DND-41 (cell line): Measurements from ENCODE around the gene OPRL1.

Experiments
- EZH2 ChIP-seq: IDR thresholded peaks from 3 replicates; pipeline ENCODE4 v1.6.1; 2012; ENCODE audit warnings: borderline replicate concordance, low read depth, mild to moderate bottlenecking, moderate library complexity, low read length, inconsistent platforms; ENCODE audit not compliant: severe bottlenecking
- TF ChIP-seq, protein P1 (sequence below): IDR thresholded peaks from 2 replicates; pipeline ENCODE4 v1.5.1; 2012; ENCODE audit warnings: borderline replicate concordance, low read length, moderate library complexity, mild to moderate bottlenecking; ENCODE audit not compliant: poor library complexity, severe bottlenecking; ENCODE audit errors: extremely low read depth

DNA sequence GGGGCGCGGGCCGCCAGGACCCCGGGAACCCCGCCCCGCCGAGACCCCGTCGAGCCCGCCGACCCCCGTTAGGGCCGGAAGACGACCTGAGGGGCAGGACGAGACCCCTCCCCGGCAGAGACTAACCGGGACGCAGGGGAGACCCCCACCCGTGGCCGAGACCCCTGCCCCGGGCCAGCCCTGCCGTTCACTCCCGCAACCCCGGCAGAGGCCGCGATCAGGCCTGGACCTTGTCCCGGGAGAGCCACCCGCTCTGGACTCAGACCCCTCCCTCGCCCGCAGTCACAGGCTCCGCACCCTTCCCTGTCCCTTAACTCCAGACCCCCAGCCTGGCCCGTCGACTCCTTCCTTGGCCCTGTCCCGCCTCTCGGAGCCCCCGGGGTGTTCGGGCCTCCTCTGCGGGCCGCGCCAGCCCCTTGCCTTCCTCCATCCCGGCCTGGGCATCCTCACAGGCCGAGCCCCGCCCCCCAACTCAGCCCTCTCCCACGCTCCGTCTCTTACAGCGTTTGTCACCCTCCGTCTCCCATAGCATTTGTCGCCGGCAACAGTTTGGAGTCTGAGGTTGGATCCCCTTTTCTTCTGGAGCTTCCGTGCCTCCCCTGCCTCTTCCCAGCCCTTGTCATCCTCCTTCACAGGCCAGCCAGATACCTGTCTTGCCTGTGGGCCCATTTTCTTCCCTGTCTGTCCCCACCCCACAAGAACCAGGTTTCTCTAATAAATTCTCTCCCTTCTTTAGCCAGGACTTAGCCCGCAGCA, 16.3 kb upstream of the OPRL1 start:
- TF ChIP-seq, protein P1, sequence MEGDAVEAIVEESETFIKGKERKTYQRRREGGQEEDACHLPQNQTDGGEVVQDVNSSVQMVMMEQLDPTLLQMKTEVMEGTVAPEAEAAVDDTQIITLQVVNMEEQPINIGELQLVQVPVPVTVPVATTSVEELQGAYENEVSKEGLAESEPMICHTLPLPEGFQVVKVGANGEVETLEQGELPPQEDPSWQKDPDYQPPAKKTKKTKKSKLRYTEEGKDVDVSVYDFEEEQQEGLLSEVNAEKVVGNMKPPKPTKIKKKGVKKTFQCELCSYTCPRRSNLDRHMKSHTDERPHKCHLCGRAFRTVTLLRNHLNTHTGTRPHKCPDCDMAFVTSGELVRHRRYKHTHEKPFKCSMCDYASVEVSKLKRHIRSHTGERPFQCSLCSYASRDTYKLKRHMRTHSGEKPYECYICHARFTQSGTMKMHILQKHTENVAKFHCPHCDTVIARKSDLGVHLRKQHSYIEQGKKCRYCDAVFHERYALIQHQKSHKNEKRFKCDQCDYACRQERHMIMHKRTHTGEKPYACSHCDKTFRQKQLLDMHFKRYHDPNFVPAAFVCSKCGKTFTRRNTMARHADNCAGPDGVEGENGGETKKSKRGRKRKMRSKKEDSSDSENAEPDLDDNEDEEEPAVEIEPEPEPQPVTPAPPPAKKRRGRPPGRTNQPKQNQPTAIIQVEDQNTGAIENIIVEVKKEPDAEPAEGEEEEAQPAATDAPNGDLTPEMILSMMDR: no peak
- TF ChIP-seq EZH2: no peak
